H1 (cell line): ENCODE measurements around the gene CMIP.

Source experiments
- BCL11A ChIP-seq, 2 experiments: IDR thresholded peaks; one replicate each; pipeline ENCODE4 v1.6.1; 2011; ENCODE audit warnings: low read depth in 2 of 2, low read length in 2 of 2, mild to moderate bottlenecking in 2 of 2
- CEBPB ChIP-seq: IDR thresholded peaks from 2 replicates; pipeline ENCODE4 v1.6.1; 2012; ENCODE audit warnings: low read depth, low read length
- CTCF ChIP-seq, 3 experiments: IDR thresholded peaks; 1 replicate in 2 of 3; 2 replicates in 1 of 3; pipeline versions ENCODE4 v1.5.1 to v1.6.1; 2011; ENCODE audit warnings: low read length in 3 of 3, mild to moderate bottlenecking in 3 of 3, inconsistent platforms in 2 of 3, low read depth in 1 of 3, moderate library complexity in 1 of 3; ENCODE audit not compliant: insufficient read depth in 1 of 3; ENCODE audit errors: control extremely low read depth in 1 of 3
- EGR1 ChIP-seq: IDR thresholded peaks from 2 replicates; pipeline ENCODE4 v1.6.1; 2011; ENCODE audit warnings: low read depth, low read length, borderline replicate concordance
- EP300 ChIP-seq, 2 experiments: IDR thresholded peaks; 1 replicate in 1 of 2; 2 replicates in 1 of 2; pipeline ENCODE4 v1.6.1; 2011 to 2012; ENCODE audit warnings: low read depth in 2 of 2, low read length in 2 of 2, mild to moderate bottlenecking in 2 of 2, borderline replicate concordance in 1 of 2, inconsistent platforms in 1 of 2, moderate library complexity in 1 of 2
- EZH2 ChIP-seq: fragments of 200-600 bp; sonication (generic); IDR thresholded peaks from 2 replicates; pipeline ENCODE4 v1.7.1; 2012; ENCODE audit warnings: low read depth, mild to moderate bottlenecking, moderate library complexity, low read length, inconsistent platforms; ENCODE audit not compliant: severe bottlenecking
- POLR2A ChIP-seq, 2 experiments: IDR thresholded peaks; 1 replicate in 1 of 2; 2 replicates in 1 of 2; pipeline ENCODE4 v1.6.1; 2011; ENCODE audit warnings: low read depth in 2 of 2, low read length in 2 of 2, mild to moderate bottlenecking in 2 of 2; ENCODE audit errors: control extremely low read depth in 1 of 2
- POLR2AphosphoS5 ChIP-seq: IDR thresholded peaks from 2 replicates; pipeline ENCODE4 v1.6.1; 2011; ENCODE audit warnings: low read depth, low read length
- TAF1 ChIP-seq: IDR thresholded peaks from 2 replicates; pipeline ENCODE4 v1.6.1; 2011; ENCODE audit warnings: mild to moderate bottlenecking, low read depth, low read length
- USF2 ChIP-seq: IDR thresholded peaks from 2 replicates; pipeline ENCODE4 v1.6.1; 2011; ENCODE audit warnings: low read length, improper control_type of control experiment
- YY1 ChIP-seq: IDR thresholded peaks from 2 replicates; pipeline ENCODE4 v1.6.1; 2011; ENCODE audit warnings: low read depth, mild to moderate bottlenecking, low read length
- ZNF274 ChIP-seq: IDR thresholded peaks from 2 replicates; pipeline ENCODE4 v1.7.0; 2012; ENCODE audit warnings: low read length, borderline replicate concordance; ENCODE audit errors: extremely low read depth

- TF ChIP-seq POLR2A (IDR thresholded peaks at IDR 0.05; ENCODE audit: control extremely low read depth in 1 of 2, low read depth in 2 of 2, low read length in 2 of 2) (no peak), EGR1 (no peak), BCL11A (IDR thresholded peaks at IDR 0.05; ENCODE audit: low read depth in 2 of 2, low read length in 2 of 2) (no peak), EZH2 (no peak), CTCF (IDR thresholded peaks at IDR 0.05; ENCODE audit: control extremely low read depth in 1 of 3, insufficient read depth in 1 of 3, low read depth in 1 of 3, low read length in 3 of 3) (no peak), YY1 (no peak), TAF1 (no peak), EP300 (IDR thresholded peaks at IDR 0.05; ENCODE audit: borderline replicate concordance in 1 of 2, low read depth in 2 of 2, low read length in 2 of 2) (no peak), CEBPB (no peak), POLR2AphosphoS5 (no peak), ZNF274 (no peak), USF2 (no peak)
These were observed 56.4 kb downstream of the CMIP start for GRCh38 chr16:81500833-81501521.
